Activated CD4-positive, alpha-beta T cell treated with anti-CD3 and anti-CD28 coated beads, Interleukin-2, Interleukin-6, amounts not matched to agents 100 ng/mL and 50 ng/mL, durations not matched to agents 16 hours and 8 hours (primary cell): ENCODE data around the gene OR2T3.
"Not testable (repeated sequence)": the region's sequence is repeated elsewhere in the genome, so short reads cannot be mapped to it uniquely, and the experiment has no call there.

ENCODE experiments used
- DNase-seq: peaks from one replicate; pipeline ENCODE4 v3.0.0-alpha.2; 2020

The OR2T3 gene

GRCh38 chr1:248472111-248472510 lies 1.0 kb upstream of the OR2T3 start:
- not testable (repeated sequence) for DNase-seq

GRCh38 chr1:248475660-248476059 lies 2.5 kb downstream of the OR2T3 start:
- not testable (repeated sequence) for DNase-seq

- peak; percentile 59 for DNase-seq
Measured at GRCh38 chr1:248481686-248482579, 8.8 kb downstream of the OR2T3 start.

GRCh38 chr1:248488289-248488688 lies 15.1 kb downstream of the OR2T3 start, which contains the start of gene OR2T5:
Gene OR2T5, plus strand, starts transcription at chr1:248488589. Its CDS starts 0 bp downstream, at chr1:248488589.
- not testable (repeated sequence) for DNase-seq

- not testable (repeated sequence) for DNase-seq
Measured at GRCh38 chr1:248496661-248497060, 23.5 kb downstream of the OR2T3 start.

GRCh38 chr1:248500305-248501035 lies 27.3 kb downstream of the OR2T3 start:
- not testable (repeated sequence) for DNase-seq

- DNase-seq, result not testable (repeated sequence)
Measured at GRCh38 chr1:248507773-248508172, 34.6 kb downstream of the OR2T3 start, which contains the start of gene OR2G6. Gene OR2G6, plus strand, starts transcription at chr1:248508073. Its CDS starts 13,574 bp downstream, at chr1:248521647.

GRCh38 chr1:248510217-248510616 lies 37.1 kb downstream of the OR2T3 start:
- not testable (repeated sequence) for DNase-seq

- no peak for DNase-seq
Measured at GRCh38 chr1:248521856-248522255, 48.7 kb downstream of the OR2T3 start.
